Caco-2 (cell line): ENCODE results near the gene ITGB6. TPM values are rescaled to one million over a fixed set of nuclear protein-coding genes. Genes with fewer than 3 reads are reported as not detected.

Experiments used
- BruUV-seq: library from RNA; stranded (reverse); fragments of 400-500 nt; replicated peaks from 2 replicates; lab custom pipeline; 2021; lab: Mats Ljungman, UMichigan
- CTCF ChIA-PET: fragments of 300-600 bp; sonication (Branson Sonifier 250); formaldehyde crosslinking; loops from one replicate; lab custom pipeline; 2022; ENCODE audit warnings: antibody characterized with exemption; lab: Charles Lee
- POLR2A ChIA-PET: fragments of 300-600 bp; sonication (Branson Sonifier 250); formaldehyde crosslinking; loops from one replicate; lab custom pipeline; 2022; ENCODE audit warnings: antibody characterized with exemption; lab: Charles Lee
- DNase-seq, 2 experiments: peaks; one replicate each; pipeline versions ENCODE4 v3.0.0 to v3.0.0-alpha.2; 2020 to 2022
- H3K27me3 ChIP-seq: replicated peaks from 2 replicates; pipeline ENCODE4 v1.6.0; 2011; ENCODE audit warnings: low read length; ENCODE audit not compliant: control insufficient read depth, insufficient read depth
- H3K36me3 ChIP-seq: 2 replicates; pipeline ENCODE4 v1.5.1; 2011; ENCODE audit warnings: low read length; ENCODE audit not compliant: control insufficient read depth, insufficient read depth
- H3K4me1 ChIP-seq: fragments of 250-450 bp; sonication (Bioruptor Pico); 2 replicates; pipeline ENCODE4 v1.5.1; 2020; ENCODE audit warnings: mild to moderate bottlenecking
- H3K4me3 ChIP-seq: 2 replicates; pipeline ENCODE4 v1.5.1; 2011; ENCODE audit warnings: low read depth, mild to moderate bottlenecking, control low read depth, low read length
- H3K9me3 ChIP-seq: fragments of 250-450 bp; sonication (Bioruptor Pico); 2 replicates; pipeline ENCODE4 v1.5.1; 2020; ENCODE audit warnings: mild to moderate bottlenecking, moderate library complexity
- H3K27ac Mint-ChIP-seq: one replicate; pipeline ENCODE4 v1.8.0; 2022; ENCODE audit warnings: mixed read lengths; ENCODE audit not compliant: unreplicated experiment
- H3K27me3 Mint-ChIP-seq: one replicate; pipeline ENCODE4 v1.8.0; 2022; ENCODE audit warnings: mixed read lengths; ENCODE audit not compliant: insufficient read depth, unreplicated experiment
- H3K36me3 Mint-ChIP-seq: one replicate; pipeline ENCODE4 v1.8.0; 2022; ENCODE audit warnings: mild to moderate bottlenecking, mixed read lengths; ENCODE audit not compliant: insufficient read depth, unreplicated experiment
- H3K4me1 Mint-ChIP-seq: one replicate; pipeline ENCODE4 v1.8.0; 2022; ENCODE audit warnings: low read depth, mixed read lengths; ENCODE audit not compliant: unreplicated experiment
- H3K4me3 Mint-ChIP-seq: one replicate; pipeline ENCODE4 v1.8.0; 2022; ENCODE audit warnings: mild to moderate bottlenecking, moderate library complexity, mixed read lengths; ENCODE audit not compliant: unreplicated experiment
- H3K9me3 Mint-ChIP-seq: one replicate; pipeline ENCODE4 v1.8.0; 2022; ENCODE audit warnings: mixed read lengths; ENCODE audit not compliant: unreplicated experiment
- intact Hi-C: fragments of 100-400 bp; cut with micrococcal nuclease; formaldehyde crosslinking; loops from one replicate; pipeline ENCODE4 v1.10.0; 2022; ENCODE audit not compliant: unreplicated experiment
- total RNA-seq: library from RNA; stranded (reverse); gene quantifications from 2 replicates; pipeline ENCODE4 v1.2.3, GENCODE V29; 2022
- TF ChIP-seq, protein P1 (sequence below), 2 experiments: fragments of 200-600 bp in 1 of 2; IDR thresholded peaks; 1 replicate in 1 of 2; 2 replicates in 1 of 2; pipeline versions ENCODE4 v1.5.1 to v1.8.0; 2011 to 2022; ENCODE audit warnings: antibody characterized with exemption in 1 of 2, control low read depth in 1 of 2, inconsistent platforms in 1 of 2, low read depth in 1 of 2, low read length in 1 of 2, mild to moderate bottlenecking in 1 of 2, moderate library complexity in 1 of 2; ENCODE audit not compliant: insufficient read depth in 1 of 2, severe bottlenecking in 1 of 2, unreplicated experiment in 1 of 2

Gene ITGB6
- total RNA-seq, 1 experiment from 2014 or later: 1.7 TPM

DNA sequence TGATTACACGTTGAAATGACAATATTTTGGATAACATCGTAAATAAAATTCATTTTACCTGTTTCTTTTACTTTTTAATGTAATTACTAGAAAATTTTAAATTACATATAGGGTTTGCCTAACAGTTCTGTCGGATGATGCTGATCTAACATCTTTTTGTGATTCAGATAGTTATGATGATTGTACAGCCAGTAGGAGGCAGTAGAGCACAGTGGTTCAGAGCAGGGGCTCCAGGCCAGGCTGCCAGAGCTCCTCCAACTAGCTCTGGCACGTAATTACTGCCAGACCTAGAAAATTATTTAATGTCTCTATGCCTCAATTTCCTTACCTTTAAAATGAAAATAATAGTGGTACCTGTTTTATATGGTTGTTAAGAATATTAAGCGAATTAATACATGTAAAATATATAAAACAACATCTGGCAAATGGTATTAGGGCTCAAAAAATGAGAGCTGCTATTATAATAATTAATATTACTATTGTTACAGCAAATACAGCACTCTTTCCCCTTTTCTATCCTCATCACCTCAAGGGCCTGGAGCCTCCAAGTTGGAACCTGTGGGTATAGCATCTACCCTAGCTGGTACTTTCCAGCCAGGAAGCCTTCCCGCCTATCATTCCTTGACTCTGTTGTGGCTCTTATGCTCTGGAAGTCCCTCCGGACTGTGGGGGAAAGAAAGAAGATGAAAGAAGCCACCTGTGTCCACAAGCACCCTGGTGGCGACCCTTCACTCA, 90.0 kb downstream of the ITGB6 start:
- Mint-ChIP-seq H3K4me3 (no peak overlapping the region), H3K36me3 (no peaks in the 10 kb centered on the region), H3K27me3 (no peaks in the 10 kb centered on the region), H3K27ac (no peak overlapping the region), H3K9me3 (no peaks in the 10 kb centered on the region), H3K4me1 (no peaks in the 10 kb centered on the region)
- TF ChIP-seq, protein P1, sequence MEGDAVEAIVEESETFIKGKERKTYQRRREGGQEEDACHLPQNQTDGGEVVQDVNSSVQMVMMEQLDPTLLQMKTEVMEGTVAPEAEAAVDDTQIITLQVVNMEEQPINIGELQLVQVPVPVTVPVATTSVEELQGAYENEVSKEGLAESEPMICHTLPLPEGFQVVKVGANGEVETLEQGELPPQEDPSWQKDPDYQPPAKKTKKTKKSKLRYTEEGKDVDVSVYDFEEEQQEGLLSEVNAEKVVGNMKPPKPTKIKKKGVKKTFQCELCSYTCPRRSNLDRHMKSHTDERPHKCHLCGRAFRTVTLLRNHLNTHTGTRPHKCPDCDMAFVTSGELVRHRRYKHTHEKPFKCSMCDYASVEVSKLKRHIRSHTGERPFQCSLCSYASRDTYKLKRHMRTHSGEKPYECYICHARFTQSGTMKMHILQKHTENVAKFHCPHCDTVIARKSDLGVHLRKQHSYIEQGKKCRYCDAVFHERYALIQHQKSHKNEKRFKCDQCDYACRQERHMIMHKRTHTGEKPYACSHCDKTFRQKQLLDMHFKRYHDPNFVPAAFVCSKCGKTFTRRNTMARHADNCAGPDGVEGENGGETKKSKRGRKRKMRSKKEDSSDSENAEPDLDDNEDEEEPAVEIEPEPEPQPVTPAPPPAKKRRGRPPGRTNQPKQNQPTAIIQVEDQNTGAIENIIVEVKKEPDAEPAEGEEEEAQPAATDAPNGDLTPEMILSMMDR (IDR thresholded peaks at IDR 0.05; ENCODE audit: insufficient read depth in 1 of 2, low read depth in 1 of 2, low read length in 1 of 2, severe bottlenecking in 1 of 2, unreplicated experiment in 1 of 2): peak; percentile 76 to 84
- H3K27me3 ChIP-seq: no peaks in the 10 kb centered on the region
- H3K9me3 ChIP-seq: no peaks in the 10 kb centered on the region
- ChIA-PET POLR2A (no interaction called here), CTCF (interaction anchor here (0.6 to 1.8 kb wide), 12 partner anchors 13 to 954 kb away, joined by 3 to 17 read pairs (median 4); no protein-coding TSS in a partner anchor)
- H3K36me3 ChIP-seq: no peaks in the 10 kb centered on the region
- no peak overlapping the region for H3K4me3 ChIP-seq
- H3K4me1 ChIP-seq: no peaks in the 10 kb centered on the region
- DNase-seq: peak; percentile 47 to 74
- no TSS peak for BruUV-seq
- intact Hi-C loops: loop anchor here (1.0 kb wide), 6 partner anchors 100 to 953 kb away; no protein-coding TSS in a partner anchor

DNA sequence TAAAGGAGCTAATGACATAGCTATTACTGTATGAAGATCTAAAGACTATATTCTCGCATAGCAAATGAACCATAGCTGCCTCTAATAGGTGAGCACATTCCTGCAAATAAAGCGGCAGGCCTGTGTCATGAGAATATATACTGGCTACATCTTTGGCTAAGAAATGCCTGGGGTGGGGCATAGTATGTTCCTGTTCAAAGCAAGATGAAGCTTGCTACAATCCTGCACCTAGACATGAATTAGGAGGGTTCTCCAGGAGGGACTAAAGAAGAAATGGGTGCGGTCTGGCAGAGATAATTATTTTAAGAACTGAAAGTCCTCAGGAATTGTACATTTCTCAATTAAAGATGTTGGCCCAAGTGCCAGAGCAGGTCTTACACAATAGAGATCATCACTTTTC, 90.8 kb downstream of the ITGB6 start:
- Mint-ChIP-seq H3K27ac (no peak overlapping the region), H3K4me1 (no peaks in the 10 kb centered on the region), H3K27me3 (no peaks in the 10 kb centered on the region), H3K9me3 (no peaks in the 10 kb centered on the region), H3K36me3 (no peaks in the 10 kb centered on the region), H3K4me3 (no peak overlapping the region)
- Histone ChIP-seq H3K4me1 (no peaks in the 10 kb centered on the region), H3K9me3 (no peaks in the 10 kb centered on the region), H3K36me3 (no peaks in the 10 kb centered on the region), H3K4me3 (no peak overlapping the region), H3K27me3 (no peaks in the 10 kb centered on the region)
- ChIA-PET POLR2A (no interaction called here), CTCF (interaction anchor here (1.3 to 1.8 kb wide), 4 partner anchors 101 to 861 kb away, joined by 4 to 17 read pairs (median 12); no protein-coding TSS in a partner anchor)
- intact Hi-C loops: no loop called here
- DNase-seq: no peak
- no TSS peak for BruUV-seq
- TF ChIP-seq, protein P1 (IDR thresholded peaks at IDR 0.05; ENCODE audit: insufficient read depth in 1 of 2, low read depth in 1 of 2, low read length in 1 of 2, severe bottlenecking in 1 of 2, unreplicated experiment in 1 of 2): no peak

DNA sequence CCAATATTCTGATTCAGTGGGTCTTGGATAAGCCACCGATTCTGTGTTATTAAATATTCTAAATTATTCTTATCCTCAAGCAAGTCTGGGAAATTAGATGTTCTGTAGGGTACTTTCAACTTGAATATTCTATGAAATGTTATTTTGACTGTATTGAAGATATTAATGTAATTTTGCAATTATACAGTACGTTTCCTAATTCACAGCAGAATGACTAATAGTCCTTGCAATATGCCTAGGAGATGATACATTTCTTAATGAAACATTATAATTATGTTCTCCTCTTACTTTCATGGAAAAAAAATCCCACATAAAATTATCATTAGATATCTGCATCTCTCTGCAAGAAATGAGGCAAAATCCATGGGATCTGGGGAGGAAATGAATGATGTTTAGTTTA, 91.4 kb downstream of the ITGB6 start:
- H3K4me3 Mint-ChIP-seq: no peak overlapping the region
- TF ChIP-seq, protein P1 (IDR thresholded peaks at IDR 0.05; ENCODE audit: insufficient read depth in 1 of 2, low read depth in 1 of 2, low read length in 1 of 2, severe bottlenecking in 1 of 2, unreplicated experiment in 1 of 2): no peak
- H3K9me3 Mint-ChIP-seq: no peaks in the 10 kb centered on the region
- Histone ChIP-seq H3K4me1 (no peaks in the 10 kb centered on the region), H3K9me3 (no peaks in the 10 kb centered on the region), H3K27me3 (no peaks in the 10 kb centered on the region; the same call in 1 of the 2 replicates), H3K4me3 (no peak overlapping the region), H3K36me3 (no peaks in the 10 kb centered on the region)
- no TSS peak for BruUV-seq
- intact Hi-C loops: no loop called here
- POLR2A ChIA-PET: no interaction called here
- peaks cover 2% of the 10 kb centered on the region for H3K4me1 Mint-ChIP-seq
- H3K27me3 Mint-ChIP-seq: no peaks in the 10 kb centered on the region
- no peak overlapping the region for H3K27ac Mint-ChIP-seq
- H3K36me3 Mint-ChIP-seq: no peaks in the 10 kb centered on the region
- CTCF ChIA-PET: no interaction called here
- DNase-seq: no peak
